ENCODE results near the gene EIF1AX.

EIF1AX gene

GRCh38 chrX:20159797-20160385 lies 18.3 kb upstream of the EIF1AX start:
- no peak overlapping the region for H3K4me2 ChIP-seq (ENCODE audit: low read length)
- no peak overlapping the region for H2AFZ ChIP-seq (ENCODE audit: insufficient read depth, low read length, poor library complexity)
- no peak overlapping the region for H2BK12ac ChIP-seq (ENCODE audit: low read length)
- H3K4me3 ChIP-seq (ENCODE audit: low read depth, low read length), result no peak overlapping the region
- no peak overlapping the region for H2BK120ac ChIP-seq (ENCODE audit: insufficient read depth, low read length, poor library complexity)
- H3K27ac ChIP-seq (ENCODE audit: low read depth, low read length), result no peak overlapping the region
- no CpG with 5 or more reads among the region's 4 CpGs for WGBS (ENCODE audit: extremely low coverage, insufficient coverage, insufficient read length)
- H3K79me2 ChIP-seq (ENCODE audit: control insufficient read depth, insufficient read depth, low read length, poor library complexity), result no peaks in the 10 kb centered on the region
- H2BK5ac ChIP-seq (ENCODE audit: low read depth, low read length, poor library complexity), result no peak overlapping the region
- peaks cover 6 to 11% of the 10 kb centered on the region in 2 experiments for H3K36me3 ChIP-seq (ENCODE audit: control insufficient read depth in 1 of 2, insufficient read depth in 2 of 2, low read length in 2 of 2)
- no peak overlapping the region for H4K91ac ChIP-seq (ENCODE audit: low read depth, low read length)
- H3K23ac ChIP-seq (ENCODE audit: low read length), result no peak overlapping the region
- H3K18ac ChIP-seq (ENCODE audit: low read length), result no peak overlapping the region
- H3K4me1 ChIP-seq (ENCODE audit: control insufficient read depth in 1 of 2, insufficient read depth in 2 of 2, low read length in 2 of 2), result no peaks in the 10 kb centered on the region
- no peak overlapping the region for H4K8ac ChIP-seq (ENCODE audit: low read depth, low read length)
- H2AK5ac ChIP-seq (ENCODE audit: low read length), result no peak overlapping the region
- H3K27me3 ChIP-seq (ENCODE audit: insufficient read depth, low read length), result no peaks in the 10 kb centered on the region
- H4K12ac ChIP-seq (ENCODE audit: low read depth, low read length), result no peak overlapping the region
- no peaks in the 10 kb centered on the region for H3K9me3 ChIP-seq (ENCODE audit: insufficient read depth, low read depth, low read length)
- no peak overlapping the region for H3K4ac ChIP-seq (ENCODE audit: low read depth, low read length)
- no peak overlapping the region for H3K14ac ChIP-seq (ENCODE audit: low read length)
- no peaks in the 10 kb centered on the region for H3K79me1 ChIP-seq (ENCODE audit: low read length)
- no peak overlapping the region for H3K9ac ChIP-seq (ENCODE audit: low read length)
- DNase-seq, result no peak

- H3K4me1 ChIP-seq (ENCODE audit: control insufficient read depth in 1 of 2, insufficient read depth in 2 of 2, low read length in 2 of 2), result no peaks in the 10 kb centered on the region
- no peak overlapping the region for H2BK120ac ChIP-seq (ENCODE audit: insufficient read depth, low read length, poor library complexity)
- H3K4me2 ChIP-seq (ENCODE audit: low read length), result no peak overlapping the region
- peaks cover 6 to 7% of the 10 kb centered on the region in 2 experiments for H3K36me3 ChIP-seq (ENCODE audit: control insufficient read depth in 1 of 2, insufficient read depth in 2 of 2, low read length in 2 of 2)
- no peaks in the 10 kb centered on the region for H3K27me3 ChIP-seq (ENCODE audit: insufficient read depth, low read length)
- H2BK5ac ChIP-seq (ENCODE audit: low read depth, low read length, poor library complexity), result no peak overlapping the region
- H4K8ac ChIP-seq (ENCODE audit: low read depth, low read length), result no peak overlapping the region
- H3K27ac ChIP-seq (ENCODE audit: low read depth, low read length), result no peak overlapping the region
- H3K18ac ChIP-seq (ENCODE audit: low read length), result no peak overlapping the region
- no peak overlapping the region for H2AFZ ChIP-seq (ENCODE audit: insufficient read depth, low read length, poor library complexity)
- H3K4ac ChIP-seq (ENCODE audit: low read depth, low read length), result no peak overlapping the region
- no CpG with 5 or more reads among the region's 3 CpGs for WGBS (ENCODE audit: extremely low coverage, insufficient coverage, insufficient read length)
- H4K91ac ChIP-seq (ENCODE audit: low read depth, low read length), result no peak overlapping the region
- no peak overlapping the region for H2BK12ac ChIP-seq (ENCODE audit: low read length)
- H3K23ac ChIP-seq (ENCODE audit: low read length), result no peak overlapping the region
- H3K79me2 ChIP-seq (ENCODE audit: control insufficient read depth, insufficient read depth, low read length, poor library complexity), result no peaks in the 10 kb centered on the region
- H2AK5ac ChIP-seq (ENCODE audit: low read length), result no peak overlapping the region
- DNase-seq, result no peak
- no peak overlapping the region for H3K4me3 ChIP-seq (ENCODE audit: low read depth, low read length)
- no peak overlapping the region for H3K14ac ChIP-seq (ENCODE audit: low read length)
- H3K9ac ChIP-seq (ENCODE audit: low read length), result no peak overlapping the region
- no peak overlapping the region for H4K12ac ChIP-seq (ENCODE audit: low read depth, low read length)
- H3K79me1 ChIP-seq (ENCODE audit: low read length), result no peaks in the 10 kb centered on the region
- H3K9me3 ChIP-seq (ENCODE audit: insufficient read depth, low read depth, low read length), result no peaks in the 10 kb centered on the region
Measured at GRCh38 chrX:20151689-20152088, 10.1 kb upstream of the EIF1AX start.

GRCh38 chrX:20149326-20149725 lies 7.7 kb upstream of the EIF1AX start:
- Histone ChIP-seq H2BK12ac (ENCODE audit: low read length) (no peak overlapping the region), H4K8ac (ENCODE audit: low read depth, low read length) (no peak overlapping the region), H3K27ac (ENCODE audit: low read depth, low read length) (no peak overlapping the region), H3K4ac (ENCODE audit: low read depth, low read length) (no peak overlapping the region), H3K9ac (ENCODE audit: low read length) (no peak overlapping the region), H4K12ac (ENCODE audit: low read depth, low read length) (no peak overlapping the region), H3K4me2 (ENCODE audit: low read length) (no peak overlapping the region), H4K91ac (ENCODE audit: low read depth, low read length) (no peak overlapping the region), H2AFZ (ENCODE audit: insufficient read depth, low read length, poor library complexity) (no peak overlapping the region), H3K27me3 (ENCODE audit: insufficient read depth, low read length) (no peaks in the 10 kb centered on the region), H2BK120ac (ENCODE audit: insufficient read depth, low read length, poor library complexity) (no peak overlapping the region), H3K79me2 (ENCODE audit: control insufficient read depth, insufficient read depth, low read length, poor library complexity) (no peaks in the 10 kb centered on the region), H3K18ac (ENCODE audit: low read length) (no peak overlapping the region), H2AK5ac (ENCODE audit: low read length) (no peak overlapping the region), H3K23ac (ENCODE audit: low read length) (no peak overlapping the region), H2BK5ac (ENCODE audit: low read depth, low read length, poor library complexity) (no peak overlapping the region), H3K79me1 (ENCODE audit: low read length) (no peaks in the 10 kb centered on the region), H3K36me3 (ENCODE audit: control insufficient read depth in 1 of 2, insufficient read depth in 2 of 2, low read length in 2 of 2) (no peaks in the 10 kb centered on the region), H3K9me3 (ENCODE audit: insufficient read depth, low read depth, low read length) (no peaks in the 10 kb centered on the region), H3K14ac (ENCODE audit: low read length) (no peak overlapping the region), H3K4me3 (ENCODE audit: low read depth, low read length) (no peak overlapping the region), H3K4me1 (ENCODE audit: control insufficient read depth in 1 of 2, insufficient read depth in 2 of 2, low read length in 2 of 2) (no peaks in the 10 kb centered on the region)
- no CpG with 5 or more reads among the region's 2 CpGs for WGBS (ENCODE audit: extremely low coverage, insufficient coverage, insufficient read length)
- no peak for DNase-seq

- H4K12ac ChIP-seq (ENCODE audit: low read depth, low read length), result no peak overlapping the region
- H3K4me2 ChIP-seq (ENCODE audit: low read length), result no peak overlapping the region
Measured at GRCh38 chrX:20147561-20147960, 5.9 kb upstream of the EIF1AX start.

More at GRCh38 chrX:20147561-20147960, 5.9 kb upstream of the EIF1AX start:
- no peaks in the 10 kb centered on the region for H3K4me1 ChIP-seq (ENCODE audit: control insufficient read depth in 1 of 2, insufficient read depth in 2 of 2, low read length in 2 of 2)
- no peak overlapping the region for H2BK5ac ChIP-seq (ENCODE audit: low read depth, low read length, poor library complexity)
- no peaks in the 10 kb centered on the region for H3K79me2 ChIP-seq (ENCODE audit: control insufficient read depth, insufficient read depth, low read length, poor library complexity)
- DNase-seq, result no peak
- H3K4me3 ChIP-seq (ENCODE audit: low read depth, low read length), result no peak overlapping the region
- H3K14ac ChIP-seq (ENCODE audit: low read length), result no peak overlapping the region
- no peaks in the 10 kb centered on the region for H3K27me3 ChIP-seq (ENCODE audit: insufficient read depth, low read length)
- H3K27ac ChIP-seq (ENCODE audit: low read depth, low read length), result no peak overlapping the region
- no peak overlapping the region for H3K4ac ChIP-seq (ENCODE audit: low read depth, low read length)
- H3K9ac ChIP-seq (ENCODE audit: low read length), result no peak overlapping the region
- H4K8ac ChIP-seq (ENCODE audit: low read depth, low read length), result no peak overlapping the region
- H3K9me3 ChIP-seq (ENCODE audit: insufficient read depth, low read depth, low read length), result no peaks in the 10 kb centered on the region
- no peak overlapping the region for H2AK5ac ChIP-seq (ENCODE audit: low read length)
- WGBS (ENCODE audit: extremely low coverage, insufficient coverage, insufficient read length), result no CpG with 5 or more reads among the region's 1 CpG
- H3K79me1 ChIP-seq (ENCODE audit: low read length), result no peaks in the 10 kb centered on the region
- no peak overlapping the region for H3K18ac ChIP-seq (ENCODE audit: low read length)
- no peak overlapping the region for H3K23ac ChIP-seq (ENCODE audit: low read length)
- H4K91ac ChIP-seq (ENCODE audit: low read depth, low read length), result no peak overlapping the region
- no peak overlapping the region for H2BK12ac ChIP-seq (ENCODE audit: low read length)
- no peaks in the 10 kb centered on the region for H3K36me3 ChIP-seq (ENCODE audit: control insufficient read depth in 1 of 2, insufficient read depth in 2 of 2, low read length in 2 of 2)
- H2BK120ac ChIP-seq (ENCODE audit: insufficient read depth, low read length, poor library complexity), result no peak overlapping the region
- no peak overlapping the region for H2AFZ ChIP-seq (ENCODE audit: insufficient read depth, low read length, poor library complexity)

Data from trophoblast cell (in vitro differentiated cells and primary cell).